ENCODE results near the gene RNF113B.

Gene RNF113B

GRCh38 chr13:98134901-98135300 is 42.2 kb downstream of the RNF113B start:
- DNase-seq: no peak

- DNase-seq: no peak
Observed at GRCh38 chr13:98133946-98134345, 43.1 kb downstream of the RNF113B start.

GRCh38 chr13:98129059-98129746 is 47.9 kb downstream of the RNF113B start:
- DNase-seq: no peak
